K562 (cell line): ENCODE measurements around the gene CPLANE2. TPM values are rescaled to one million over a fixed set of nuclear protein-coding genes. Genes with fewer than 3 reads are reported as not detected.

ENCODE experiments used
- ATF7 ChIP-seq: fragments of 450-650 bp; IDR thresholded peaks from 2 replicates; pipeline ENCODE4 v1.7.1; 2014; ENCODE audit warnings: mild to moderate bottlenecking, moderate library complexity
- BRD9 ChIP-seq: fragments of 450-650 bp; IDR thresholded peaks from 2 replicates; pipeline ENCODE4 v1.6.1; 2018; ENCODE audit warnings: low read depth; ENCODE audit not compliant: partially characterized antibody
- HMG20B ChIP-seq: fragments of 250-450 bp; sonication (Bioruptor Pico); IDR thresholded peaks from 2 replicates; pipeline ENCODE4 v1.5.0; 2021; ENCODE audit warnings: mild to moderate bottlenecking
- IRF2 ChIP-seq: sonication (generic); formaldehyde crosslinking; IDR thresholded peaks from 2 replicates; pipeline ENCODE4 v1.8.1; 2022; ENCODE audit warnings: mild to moderate bottlenecking, missing genetic modification reagents
- JUND ChIP-seq, 2 experiments: IDR thresholded peaks; 2 replicates in 1 of 2; 3 replicates in 1 of 2; pipeline ENCODE4 v1.6.1; 2011; ENCODE audit warnings: borderline replicate concordance in 2 of 2, low read depth in 2 of 2, low read length in 2 of 2, improper control_type of control experiment in 1 of 2, missing biosample characterization in 1 of 2, missing genetic modification characterization in 1 of 2, missing genetic modification reagents in 1 of 2
- KDM4B ChIP-seq, 2 experiments: fragments of 450-650 bp in 1 of 2; sonication (generic) in 1 of 2; IDR thresholded peaks; 2 replicates each; pipeline ENCODE4 v1.6.1; 2016 to 2017; ENCODE audit warnings: borderline replicate concordance in 2 of 2, antibody characterized with exemption in 1 of 2, low read depth in 1 of 2, mild to moderate bottlenecking in 1 of 2
- MAFK ChIP-seq: IDR thresholded peaks from 2 replicates; pipeline ENCODE4 v1.6.1; 2011; ENCODE audit warnings: low read length, improper control_type of control experiment
- NBN ChIP-seq: fragments of 450-650 bp; IDR thresholded peaks from 2 replicates; pipeline ENCODE4 v1.6.1; 2016; ENCODE audit warnings: low read depth, mild to moderate bottlenecking
- NCOA4 ChIP-seq: fragments of 450-650 bp; IDR thresholded peaks from 2 replicates; pipeline ENCODE4 v1.6.1; 2018; ENCODE audit warnings: mild to moderate bottlenecking; ENCODE audit not compliant: partially characterized antibody
- NFE2 ChIP-seq: IDR thresholded peaks from 2 replicates; pipeline ENCODE4 v1.6.1; 2014; ENCODE audit warnings: antibody characterized with exemption, low read depth
- TEAD4 ChIP-seq, 2 experiments: sonication (generic) in 1 of 2; formaldehyde crosslinking in 1 of 2; IDR thresholded peaks; 2 replicates each; pipeline versions ENCODE4 v1.6.1 to v1.8.0; 2012 to 2022; ENCODE audit warnings: borderline replicate concordance in 1 of 2, inconsistent platforms in 1 of 2, low read length in 1 of 2, mild to moderate bottlenecking in 1 of 2, missing genetic modification reagents in 1 of 2
- polyA plus RNA-seq, 8 experiments: library from polyadenylated mRNA; depleted of rRNA in 4 of 8; stranded (reverse) in 5 of 8; unstranded in 3 of 8; fragments of >200 nt; fragmentation: Nextera tagmentation in 2 of 8; fragmentation: Illumina TruSeq in 1 of 8; extraction: Ambion mirVana in 2 of 8; extraction: Trizol in 1 of 8; gene quantifications; 2 replicates each; pipeline versions ENCODE4 v1.2.1 to v1.2.3, GENCODE V29; 2011 to 2014; ENCODE audit warnings: inconsistent platforms in 1 of 8, missing spikeins in 1 of 8
- total RNA-seq, 7 experiments: library from RNA; depleted of rRNA in 6 of 7; stranded (reverse); fragments of >200 nt in 6 of 7; fragmentation: Illumina TruSeq in 2 of 7; extraction: Trizol in 2 of 7; gene quantifications; 2 replicates each; pipeline versions ENCODE4 v1.2.1 to v1.2.3, GENCODE V29; 2011 to 2021; ENCODE audit warnings: low replicate concordance in 1 of 7
- TF ChIP-seq, protein P1 (sequence below): sonication (generic); formaldehyde crosslinking; IDR thresholded peaks from 2 replicates; pipeline ENCODE4 v1.8.0; 2022; ENCODE audit warnings: mild to moderate bottlenecking, missing genetic modification reagents
- TF ChIP-seq, protein P2 (sequence below), 2 experiments: fragments of 450-650 bp in 1 of 2; sonication (generic) in 1 of 2; formaldehyde crosslinking; conservative IDR thresholded peaks; 2 replicates each; pipeline versions ENCODE4 v1.4.0 to v1.8.1; 2020 to 2022; ENCODE audit warnings: mild to moderate bottlenecking in 1 of 2, missing genetic modification reagents in 1 of 2
- TF ChIP-seq, protein P3 (sequence below): sonication (generic); formaldehyde crosslinking; IDR thresholded peaks from 2 replicates; pipeline ENCODE4 v1.8.0; 2022; ENCODE audit warnings: mild to moderate bottlenecking, missing genetic modification reagents
- TF ChIP-seq, protein P4 (sequence below): sonication (generic); formaldehyde crosslinking; IDR thresholded peaks from 2 replicates; pipeline ENCODE4 v1.8.0; 2022; ENCODE audit warnings: mild to moderate bottlenecking, missing genetic modification reagents, borderline replicate concordance

Gene CPLANE2
- total and polyA plus RNA-seq, 9 of the 15 experiments (the other 6 are each of a cell fraction or from before 2014, with no cell fraction given) = 0.17 to 20.9 (median 8.1) TPM

DNA sequence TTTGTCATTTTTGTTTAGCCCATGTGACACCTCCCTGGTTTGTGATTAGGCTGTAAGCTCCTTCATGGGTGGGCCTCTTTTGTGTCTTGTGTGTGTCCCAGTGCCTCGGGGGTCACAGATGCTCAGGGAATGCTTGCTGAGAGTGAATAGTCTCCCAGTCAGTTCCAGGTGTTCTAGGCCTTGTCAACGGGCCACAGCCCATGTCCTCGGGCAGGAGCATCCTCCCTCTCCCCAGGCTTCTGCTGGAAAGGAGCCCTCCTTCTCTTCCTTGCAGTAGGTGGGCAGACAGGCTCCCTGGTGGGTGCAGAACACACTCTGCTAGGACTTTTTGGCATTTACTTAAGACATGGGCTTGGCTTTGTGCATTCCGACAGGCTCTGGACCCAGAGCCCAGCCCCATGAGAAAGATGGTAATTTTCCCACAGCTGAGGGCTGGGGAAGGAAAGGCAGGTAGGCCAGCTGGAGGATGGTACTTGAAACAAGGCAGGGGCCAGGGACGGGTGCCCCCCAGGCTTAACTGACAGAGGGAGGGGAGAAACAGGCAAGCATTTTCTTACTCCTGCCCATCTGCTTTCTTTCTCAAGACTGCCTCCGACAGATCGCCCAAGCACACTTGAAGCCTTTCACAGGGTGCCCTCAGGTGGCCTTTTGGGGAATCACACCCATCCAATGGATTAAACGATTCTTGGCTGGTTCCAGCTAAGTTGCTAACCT lies 7.1 kb upstream of the CPLANE2 start (continued):
- TF ChIP-seq, protein P1, sequence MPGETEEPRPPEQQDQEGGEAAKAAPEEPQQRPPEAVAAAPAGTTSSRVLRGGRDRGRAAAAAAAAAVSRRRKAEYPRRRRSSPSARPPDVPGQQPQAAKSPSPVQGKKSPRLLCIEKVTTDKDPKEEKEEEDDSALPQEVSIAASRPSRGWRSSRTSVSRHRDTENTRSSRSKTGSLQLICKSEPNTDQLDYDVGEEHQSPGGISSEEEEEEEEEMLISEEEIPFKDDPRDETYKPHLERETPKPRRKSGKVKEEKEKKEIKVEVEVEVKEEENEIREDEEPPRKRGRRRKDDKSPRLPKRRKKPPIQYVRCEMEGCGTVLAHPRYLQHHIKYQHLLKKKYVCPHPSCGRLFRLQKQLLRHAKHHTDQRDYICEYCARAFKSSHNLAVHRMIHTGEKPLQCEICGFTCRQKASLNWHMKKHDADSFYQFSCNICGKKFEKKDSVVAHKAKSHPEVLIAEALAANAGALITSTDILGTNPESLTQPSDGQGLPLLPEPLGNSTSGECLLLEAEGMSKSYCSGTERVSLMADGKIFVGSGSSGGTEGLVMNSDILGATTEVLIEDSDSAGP = peak; percentile 33; the same call in 1 of the 2 replicates
- TF ChIP-seq KDM4B (IDR thresholded peaks at IDR 0.05; ENCODE audit: borderline replicate concordance in 2 of 2, low read depth in 1 of 2) (no peak), NFE2 (no peak), ATF7 (0 out of 2 replicates have a peak, but pooled peaks have one; percentile 19), HMG20B (CRISPR knock-in tag) (no peak), TEAD4 (IDR thresholded peaks at IDR 0.05; ENCODE audit: low read length) (peak; percentile 23; the same call in 1 of the 2 replicates), TEAD4 (CRISPR knock-in tag; IDR thresholded peaks at IDR 0.05; ENCODE audit: borderline replicate concordance) (no peak), IRF2 (CRISPR knock-in tag) (no peak), JUND (IDR thresholded peaks at IDR 0.05; ENCODE audit: borderline replicate concordance, low read depth, low read length) (peak; percentile 37; the same call in 1 of the 2 replicates), JUND (tag; IDR thresholded peaks at IDR 0.05; ENCODE audit: borderline replicate concordance, low read depth, low read length) (no peak; the same call in 2 of the 3 replicates), NBN (no peak), MAFK (peak; percentile 17; the same call in 1 of the 2 replicates), BRD9 (peak; percentile 30), NCOA4 (no peak)
- TF ChIP-seq, protein P2, sequence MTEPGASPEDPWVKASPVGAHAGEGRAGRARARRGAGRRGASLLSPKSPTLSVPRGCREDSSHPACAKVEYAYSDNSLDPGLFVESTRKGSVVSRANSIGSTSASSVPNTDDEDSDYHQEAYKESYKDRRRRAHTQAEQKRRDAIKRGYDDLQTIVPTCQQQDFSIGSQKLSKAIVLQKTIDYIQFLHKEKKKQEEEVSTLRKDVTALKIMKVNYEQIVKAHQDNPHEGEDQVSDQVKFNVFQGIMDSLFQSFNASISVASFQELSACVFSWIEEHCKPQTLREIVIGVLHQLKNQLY (CRISPR knock-in tag; conservative IDR thresholded peaks at IDR 0.05) = no peak
- TF ChIP-seq, protein P3, sequence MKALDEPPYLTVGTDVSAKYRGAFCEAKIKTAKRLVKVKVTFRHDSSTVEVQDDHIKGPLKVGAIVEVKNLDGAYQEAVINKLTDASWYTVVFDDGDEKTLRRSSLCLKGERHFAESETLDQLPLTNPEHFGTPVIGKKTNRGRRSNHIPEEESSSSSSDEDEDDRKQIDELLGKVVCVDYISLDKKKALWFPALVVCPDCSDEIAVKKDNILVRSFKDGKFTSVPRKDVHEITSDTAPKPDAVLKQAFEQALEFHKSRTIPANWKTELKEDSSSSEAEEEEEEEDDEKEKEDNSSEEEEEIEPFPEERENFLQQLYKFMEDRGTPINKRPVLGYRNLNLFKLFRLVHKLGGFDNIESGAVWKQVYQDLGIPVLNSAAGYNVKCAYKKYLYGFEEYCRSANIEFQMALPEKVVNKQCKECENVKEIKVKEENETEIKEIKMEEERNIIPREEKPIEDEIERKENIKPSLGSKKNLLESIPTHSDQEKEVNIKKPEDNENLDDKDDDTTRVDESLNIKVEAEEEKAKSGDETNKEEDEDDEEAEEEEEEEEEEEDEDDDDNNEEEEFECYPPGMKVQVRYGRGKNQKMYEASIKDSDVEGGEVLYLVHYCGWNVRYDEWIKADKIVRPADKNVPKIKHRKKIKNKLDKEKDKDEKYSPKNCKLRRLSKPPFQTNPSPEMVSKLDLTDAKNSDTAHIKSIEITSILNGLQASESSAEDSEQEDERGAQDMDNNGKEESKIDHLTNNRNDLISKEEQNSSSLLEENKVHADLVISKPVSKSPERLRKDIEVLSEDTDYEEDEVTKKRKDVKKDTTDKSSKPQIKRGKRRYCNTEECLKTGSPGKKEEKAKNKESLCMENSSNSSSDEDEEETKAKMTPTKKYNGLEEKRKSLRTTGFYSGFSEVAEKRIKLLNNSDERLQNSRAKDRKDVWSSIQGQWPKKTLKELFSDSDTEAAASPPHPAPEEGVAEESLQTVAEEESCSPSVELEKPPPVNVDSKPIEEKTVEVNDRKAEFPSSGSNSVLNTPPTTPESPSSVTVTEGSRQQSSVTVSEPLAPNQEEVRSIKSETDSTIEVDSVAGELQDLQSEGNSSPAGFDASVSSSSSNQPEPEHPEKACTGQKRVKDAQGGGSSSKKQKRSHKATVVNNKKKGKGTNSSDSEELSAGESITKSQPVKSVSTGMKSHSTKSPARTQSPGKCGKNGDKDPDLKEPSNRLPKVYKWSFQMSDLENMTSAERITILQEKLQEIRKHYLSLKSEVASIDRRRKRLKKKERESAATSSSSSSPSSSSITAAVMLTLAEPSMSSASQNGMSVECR = no peak
- TF ChIP-seq, protein P4, sequence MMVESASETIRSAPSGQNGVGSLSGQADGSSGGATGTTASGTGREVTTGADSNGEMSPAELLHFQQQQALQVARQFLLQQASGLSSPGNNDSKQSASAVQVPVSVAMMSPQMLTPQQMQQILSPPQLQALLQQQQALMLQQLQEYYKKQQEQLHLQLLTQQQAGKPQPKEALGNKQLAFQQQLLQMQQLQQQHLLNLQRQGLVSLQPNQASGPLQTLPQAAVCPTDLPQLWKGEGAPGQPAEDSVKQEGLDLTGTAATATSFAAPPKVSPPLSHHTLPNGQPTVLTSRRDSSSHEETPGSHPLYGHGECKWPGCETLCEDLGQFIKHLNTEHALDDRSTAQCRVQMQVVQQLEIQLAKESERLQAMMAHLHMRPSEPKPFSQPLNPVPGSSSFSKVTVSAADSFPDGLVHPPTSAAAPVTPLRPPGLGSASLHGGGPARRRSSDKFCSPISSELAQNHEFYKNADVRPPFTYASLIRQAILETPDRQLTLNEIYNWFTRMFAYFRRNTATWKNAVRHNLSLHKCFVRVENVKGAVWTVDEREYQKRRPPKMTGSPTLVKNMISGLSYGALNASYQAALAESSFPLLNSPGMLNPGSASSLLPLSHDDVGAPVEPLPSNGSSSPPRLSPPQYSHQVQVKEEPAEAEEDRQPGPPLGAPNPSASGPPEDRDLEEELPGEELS (CRISPR knock-in tag) = no peak
